Esophagus muscularis mucosa (tissue), 4 donors: ENCODE measurements around the gene RCBTB2. TPM values are rescaled to one million over a fixed set of nuclear protein-coding genes. Genes with fewer than 3 reads are reported as not detected.

ENCODE experiments used
- DNase-seq: peaks from one replicate; pipeline ENCODE4 v3.0.0-alpha.2; 2017; ENCODE audit errors: extremely low spot score
- H3K27ac ChIP-seq, 4 donors: fragments of 200-600 bp; sonication (generic); replicated peaks in 1 of 4; 1 replicate in 3 of 4; 2 replicates in 1 of 4; pipeline ENCODE4 v1.5.1; 2016 to 2019; ENCODE audit warnings: mild to moderate bottlenecking in 1 of 4
- H3K27me3 ChIP-seq, 4 donors: fragments of 200-600 bp; sonication (generic); one replicate each; pipeline versions ENCODE4 v1.5.1 to v1.6.0; 2016 to 2019
- H3K36me3 ChIP-seq, 4 donors: fragments of 200-600 bp; sonication (generic); one replicate each; pipeline ENCODE4 v1.5.1; 2016 to 2019
- H3K4me1 ChIP-seq, 4 donors: fragments of 200-600 bp; sonication (generic); one replicate each; pipeline ENCODE4 v1.5.1; 2016 to 2019
- H3K4me3 ChIP-seq, 4 donors: fragments of 200-600 bp; sonication (generic); 1 replicate in 2 of 4; 2 replicates in 2 of 4; pipeline ENCODE4 v1.5.1; 2016 to 2019; ENCODE audit warnings: mild to moderate bottlenecking in 4 of 4, moderate library complexity in 1 of 4
- H3K9me3 ChIP-seq, 4 donors: fragments of 200-600 bp; sonication (generic); 1 replicate in 3 of 4; 2 replicates in 1 of 4; pipeline ENCODE4 v1.5.1; 2016 to 2019
- EP300 ChIP-seq: sonication (generic); formaldehyde crosslinking; IDR thresholded peaks from one replicate; pipeline ENCODE4 v1.6.1; 2017; ENCODE audit warnings: antibody characterized with exemption
- POLR2A ChIP-seq: fragments of 450-650 bp; IDR thresholded peaks from one replicate; pipeline ENCODE4 v1.6.1; 2017; ENCODE audit warnings: antibody characterized with exemption, moderate library complexity, mild to moderate bottlenecking, low read depth
- POLR2AphosphoS5 ChIP-seq, 2 donors: sonication (generic); formaldehyde crosslinking; IDR thresholded peaks; one replicate each; pipeline ENCODE4 v1.6.1; 2017; ENCODE audit warnings: antibody characterized with exemption in 2 of 2
- WGBS: methylation state at CpG from one replicate; pipeline ENCODE4 v1.1.5; 2018; 5-methylcytosine and 5-hydroxymethylcytosine counted together
- intact Hi-C: fragments of 100-400 bp; cut with DNase I; formaldehyde crosslinking; loops from one replicate; pipeline ENCODE4 v1.15.1; 2023
- total RNA-seq, 4 donors: library from RNA; depleted of rRNA; stranded (reverse); fragments of >200 nt; gene quantifications; one replicate each; pipeline versions ENCODE4 v1.1.0 to v1.2.1, GENCODE V29; 2016
- TF ChIP-seq, protein P1 (sequence below), 3 experiments: fragments of 200-600 bp in 2 of 3; fragments of 450-650 bp in 1 of 3; sonication (generic) in 2 of 3; IDR thresholded peaks; one replicate each; pipeline ENCODE4 v1.5.1; 2017 to 2019; ENCODE audit warnings: antibody characterized with exemption in 3 of 3, mild to moderate bottlenecking in 2 of 3, moderate library complexity in 1 of 3

RCBTB2 gene
- total RNA-seq, 4 donors from 2014 or later, result 10.1 to 14.5 (median 11.0) TPM

DNA sequence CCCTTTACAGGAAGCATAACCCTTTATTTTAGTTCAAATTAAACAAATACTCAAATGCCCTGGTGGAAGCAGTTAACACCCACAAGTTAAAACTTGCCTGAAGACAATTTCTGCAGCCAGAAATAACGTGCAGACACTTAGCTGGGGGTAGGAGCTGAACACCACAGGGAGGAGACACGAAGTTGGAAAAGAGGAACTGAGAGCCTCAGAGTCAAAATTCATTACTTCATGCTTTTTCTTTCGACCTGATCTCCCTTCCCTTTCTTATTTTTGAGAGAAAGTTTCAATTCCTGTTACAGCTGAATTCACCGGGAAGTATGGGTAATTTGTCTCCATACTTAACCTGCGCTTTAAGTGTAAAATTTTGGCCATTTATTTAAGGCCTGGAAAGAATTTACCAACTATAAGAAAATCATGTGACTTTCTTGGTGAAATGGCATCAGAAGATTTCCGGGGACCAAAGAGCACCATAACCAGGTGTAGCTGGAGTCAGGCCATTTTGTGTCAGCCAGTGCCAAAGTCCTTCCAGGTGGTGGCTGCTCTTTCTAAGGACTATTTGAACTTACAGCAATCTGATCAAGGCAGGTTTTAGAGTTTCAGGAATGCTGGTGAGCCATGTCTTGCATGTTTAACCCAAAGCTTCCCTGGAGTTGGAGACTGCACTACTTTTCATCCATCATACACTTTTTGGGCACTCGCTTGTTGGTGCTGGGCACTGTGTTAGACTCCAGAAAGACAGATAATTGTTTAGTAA is 46.5 kb upstream of the RCBTB2 start:
- TF ChIP-seq, protein P1, sequence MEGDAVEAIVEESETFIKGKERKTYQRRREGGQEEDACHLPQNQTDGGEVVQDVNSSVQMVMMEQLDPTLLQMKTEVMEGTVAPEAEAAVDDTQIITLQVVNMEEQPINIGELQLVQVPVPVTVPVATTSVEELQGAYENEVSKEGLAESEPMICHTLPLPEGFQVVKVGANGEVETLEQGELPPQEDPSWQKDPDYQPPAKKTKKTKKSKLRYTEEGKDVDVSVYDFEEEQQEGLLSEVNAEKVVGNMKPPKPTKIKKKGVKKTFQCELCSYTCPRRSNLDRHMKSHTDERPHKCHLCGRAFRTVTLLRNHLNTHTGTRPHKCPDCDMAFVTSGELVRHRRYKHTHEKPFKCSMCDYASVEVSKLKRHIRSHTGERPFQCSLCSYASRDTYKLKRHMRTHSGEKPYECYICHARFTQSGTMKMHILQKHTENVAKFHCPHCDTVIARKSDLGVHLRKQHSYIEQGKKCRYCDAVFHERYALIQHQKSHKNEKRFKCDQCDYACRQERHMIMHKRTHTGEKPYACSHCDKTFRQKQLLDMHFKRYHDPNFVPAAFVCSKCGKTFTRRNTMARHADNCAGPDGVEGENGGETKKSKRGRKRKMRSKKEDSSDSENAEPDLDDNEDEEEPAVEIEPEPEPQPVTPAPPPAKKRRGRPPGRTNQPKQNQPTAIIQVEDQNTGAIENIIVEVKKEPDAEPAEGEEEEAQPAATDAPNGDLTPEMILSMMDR (IDR thresholded peaks at IDR 0.05), result no peak
- TF ChIP-seq POLR2AphosphoS5 (IDR thresholded peaks at IDR 0.05) (no peak), EP300 (no peak), POLR2A (no peak)
- intact Hi-C loops, result no loop called here
- H3K4me1 ChIP-seq, result peaks cover 8 to 22% (median 15%) of the 10 kb centered on the region in 4 donors
- H3K9me3 ChIP-seq, result no peaks in the 10 kb centered on the region
- DNase-seq, result peak; percentile 68
- H3K36me3 ChIP-seq, result no peaks in the 10 kb centered on the region
- peak overlapping the region in 3 of 4 donors; percentile 19 to 56 (median 26) for H3K27ac ChIP-seq
- WGBS, result 74% methylated on average over 7 of the region's 7 CpGs
- no peak overlapping the region for H3K4me3 ChIP-seq
- H3K27me3 ChIP-seq, result no peaks in the 10 kb centered on the region

DNA sequence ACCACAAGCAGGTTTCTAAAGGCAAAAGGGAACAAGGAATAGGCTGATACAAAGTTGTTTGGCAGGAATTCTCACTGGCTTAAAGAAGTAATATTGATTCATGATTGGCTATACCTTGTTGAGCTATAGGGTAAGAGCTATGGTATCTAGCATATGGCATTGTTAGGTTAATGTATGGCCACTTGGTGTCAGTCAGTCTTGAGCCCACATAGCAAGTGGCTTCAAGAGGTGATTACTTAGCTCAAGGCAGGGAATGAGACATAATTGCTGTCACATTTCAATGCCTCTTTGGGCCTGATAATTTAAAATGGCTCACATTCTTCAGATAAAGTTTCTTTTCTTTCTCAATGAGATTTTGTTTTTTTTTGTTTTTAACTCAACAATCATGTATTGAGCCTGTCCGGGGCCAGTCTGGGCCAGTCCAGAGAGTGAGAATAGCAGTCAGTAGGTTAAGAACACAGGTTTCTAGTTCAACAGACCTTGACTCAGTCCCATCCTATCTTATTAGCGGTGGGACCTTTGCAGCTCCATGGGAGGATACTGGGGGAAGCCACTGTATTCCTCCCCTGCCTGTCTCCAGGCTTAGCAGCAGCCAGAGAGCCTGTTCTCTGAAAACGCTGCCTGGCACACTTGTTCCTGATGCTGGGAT is 45.8 kb upstream of the RCBTB2 start:
- H3K27me3 ChIP-seq, result no peaks in the 10 kb centered on the region
- peak; percentile 24 for DNase-seq
- H3K36me3 ChIP-seq, result no peaks in the 10 kb centered on the region
- 74% methylated on average over 3 of the region's 3 CpGs for WGBS
- peaks cover 5 to 15% (median 12%) of the 10 kb centered on the region in 4 donors for H3K4me1 ChIP-seq
- no peak overlapping the region for H3K4me3 ChIP-seq
- H3K27ac ChIP-seq, result peak overlapping the region in 3 of 4 donors; percentile 19 to 56 (median 26)
- no peak for TF ChIP-seq POLR2AphosphoS5 (IDR thresholded peaks at IDR 0.05)
- TF ChIP-seq POLR2A, result no peak
- TF ChIP-seq, protein P1 (IDR thresholded peaks at IDR 0.05), result no peak
- TF ChIP-seq EP300, result no peak
- intact Hi-C loops, result no loop called here
- no peaks in the 10 kb centered on the region for H3K9me3 ChIP-seq

DNA sequence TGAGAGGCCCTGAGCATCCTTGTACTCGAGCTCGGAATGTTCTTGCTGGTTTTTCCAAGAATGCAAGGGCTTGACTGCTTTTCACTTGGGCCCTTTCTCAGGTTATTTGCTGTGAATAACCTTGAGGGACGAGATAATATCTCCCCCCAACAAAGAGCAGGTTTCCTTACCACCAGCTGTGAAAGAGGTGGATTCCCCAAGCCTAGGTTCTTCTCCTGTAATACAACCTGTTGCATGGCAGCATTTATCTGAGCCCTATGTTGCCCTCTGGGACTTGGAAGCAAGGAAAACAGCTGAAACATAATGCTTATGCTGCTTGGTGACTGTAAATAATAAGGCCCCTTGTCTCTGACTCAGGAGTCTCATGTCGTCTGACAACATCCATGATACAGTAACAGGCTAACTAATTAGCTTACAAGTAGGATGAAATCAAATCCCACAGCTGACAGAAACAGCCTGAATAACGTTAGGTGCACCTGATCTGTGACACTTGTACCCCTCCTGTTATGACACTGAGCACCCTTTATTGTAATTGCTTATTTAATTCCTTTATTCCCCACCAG is 43.6 kb upstream of the RCBTB2 start:
- H3K9me3 ChIP-seq, result no peaks in the 10 kb centered on the region
- intact Hi-C loops, result no loop called here
- peak; percentile 39 for DNase-seq
- H3K36me3 ChIP-seq, result no peaks in the 10 kb centered on the region
- no peak overlapping the region for H3K4me3 ChIP-seq
- H3K27me3 ChIP-seq, result no peaks in the 10 kb centered on the region
- H3K4me1 ChIP-seq, result peaks cover 12 to 32% (median 27%) of the 10 kb centered on the region in 4 donors
- WGBS, result 82% methylated on average over 5 of the region's 5 CpGs
- no peak overlapping the region for H3K27ac ChIP-seq
- no peak for TF ChIP-seq POLR2A
- TF ChIP-seq POLR2AphosphoS5 (IDR thresholded peaks at IDR 0.05), result no peak
- TF ChIP-seq, protein P1 (IDR thresholded peaks at IDR 0.05), result no peak
- TF ChIP-seq EP300, result no peak

DNA sequence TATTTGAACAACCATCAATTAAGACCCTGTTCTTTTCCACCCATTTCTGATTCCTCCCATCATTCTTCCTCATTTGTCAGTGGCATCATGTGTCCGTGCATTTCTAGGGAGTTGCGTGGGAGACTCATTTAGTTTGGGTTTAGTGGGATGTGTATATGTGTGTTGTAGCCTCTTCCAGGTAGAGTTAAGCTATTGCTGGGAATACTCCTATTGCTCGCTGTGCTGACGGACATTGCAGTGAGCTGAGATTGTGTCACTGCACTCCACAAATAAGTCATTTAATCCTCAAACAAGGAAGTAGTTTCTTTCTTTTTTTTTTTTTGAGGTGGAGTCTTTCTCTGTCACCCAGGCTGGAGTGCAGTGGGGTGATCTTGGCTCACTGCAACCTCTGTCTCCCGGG is 42.2 kb upstream of the RCBTB2 start:
- H3K9me3 ChIP-seq, result no peaks in the 10 kb centered on the region
- TF ChIP-seq, protein P1 (IDR thresholded peaks at IDR 0.05), result no peak
- TF ChIP-seq POLR2A, result no peak
- H3K27ac ChIP-seq, result no peak overlapping the region
- no peaks in the 10 kb centered on the region for H3K36me3 ChIP-seq
- intact Hi-C loops, result no loop called here
- WGBS, result 80% methylated on average over 5 of the region's 5 CpGs
- DNase-seq, result peak; percentile 60
- peaks cover 23 to 47% (median 39%) of the 10 kb centered on the region in 4 donors for H3K4me1 ChIP-seq
- no peak overlapping the region for H3K4me3 ChIP-seq
- H3K27me3 ChIP-seq, result no peaks in the 10 kb centered on the region
